T-helper 17 cell (primary cell): ENCODE results near the gene PRKCE. TPM values are rescaled to one million over a fixed set of nuclear protein-coding genes. Genes with fewer than 3 reads are reported as not detected.

Source experiments
- ATAC-seq: fragments of 150-1000 bp; cut with Tn5 transposase; 2 replicates; pipeline ENCODE4 v1.10.0; 2021; ENCODE audit warnings: mild to moderate bottlenecking, moderate library complexity
- DNase-seq, 3 donors: peaks; one replicate each; pipeline versions ENCODE4 v3.0.0 to v3.0.0-alpha.2; 2020 to 2021
- H3K9me3 ChIP-seq: one replicate; pipeline ENCODE4 v1.7.0; 2013; ENCODE audit warnings: low read length, mild to moderate bottlenecking; ENCODE audit not compliant: control insufficient read depth, poor library complexity, severe bottlenecking
- H3K27ac Mint-ChIP-seq: one replicate; pipeline ENCODE4 v1.8.0; 2022; ENCODE audit warnings: mild to moderate bottlenecking, moderate library complexity, mixed read lengths
- H3K27me3 Mint-ChIP-seq: one replicate; pipeline ENCODE4 v1.8.0; 2022; ENCODE audit warnings: mixed read lengths
- H3K36me3 Mint-ChIP-seq: one replicate; pipeline ENCODE4 v1.8.0; 2022; ENCODE audit warnings: low read depth, mixed read lengths
- H3K4me1 Mint-ChIP-seq: one replicate; pipeline ENCODE4 v1.8.0; 2022; ENCODE audit warnings: mild to moderate bottlenecking, mixed read lengths
- H3K4me3 Mint-ChIP-seq: one replicate; pipeline ENCODE4 v1.8.0; 2022; ENCODE audit warnings: mild to moderate bottlenecking, moderate library complexity, mixed read lengths
- total RNA-seq, 4 donors: library from RNA in 2 of 4; stranded (reverse) in 2 of 4; gene quantifications; one replicate each; pipeline ENCODE4 v1.2.3 and lab custom pipeline; 2022 to 2026

PRKCE gene
- total RNA-seq, 2 donors from 2014 or later = 17.6 to 23.7 TPM

GRCh38 chr2:46032161-46032813 is 380.8 kb downstream of the PRKCE start:
- no peaks in the 10 kb centered on the region for H3K9me3 ChIP-seq
- no peak overlapping the region for H3K27ac Mint-ChIP-seq
- no peaks in the 10 kb centered on the region for H3K4me1 Mint-ChIP-seq
- ATAC-seq (no peak), DNase-seq (no peak)
- H3K36me3 Mint-ChIP-seq = peaks cover 8% of the 10 kb centered on the region
- H3K4me3 Mint-ChIP-seq = no peak overlapping the region
- H3K27me3 Mint-ChIP-seq = no peaks in the 10 kb centered on the region

GRCh38 chr2:46032996-46033395 is 381.5 kb downstream of the PRKCE start:
- DNase-seq (no peak), ATAC-seq (no peak)
- H3K4me3 Mint-ChIP-seq = no peak overlapping the region

GRCh38 chr2:46034535-46034934 is 383.1 kb downstream of the PRKCE start:
- no peaks in the 10 kb centered on the region for H3K9me3 ChIP-seq
- H3K4me1 Mint-ChIP-seq = no peaks in the 10 kb centered on the region
- no peaks in the 10 kb centered on the region for H3K27me3 Mint-ChIP-seq
- DNase-seq (no peak), ATAC-seq (no peak)
- no peak overlapping the region for H3K27ac Mint-ChIP-seq
- H3K36me3 Mint-ChIP-seq = peaks cover 7% of the 10 kb centered on the region
- H3K4me3 Mint-ChIP-seq = no peak overlapping the region

More at GRCh38 chr2:46032996-46033395, 381.5 kb downstream of the PRKCE start:
- no peak overlapping the region for H3K27ac Mint-ChIP-seq
- H3K27me3 Mint-ChIP-seq = no peaks in the 10 kb centered on the region
- no peaks in the 10 kb centered on the region for H3K4me1 Mint-ChIP-seq
- peaks cover 8% of the 10 kb centered on the region for H3K36me3 Mint-ChIP-seq
- H3K9me3 ChIP-seq = no peaks in the 10 kb centered on the region

- H3K27me3 Mint-ChIP-seq = no peaks in the 10 kb centered on the region
- peaks cover 4% of the 10 kb centered on the region for H3K36me3 Mint-ChIP-seq
- H3K4me3 Mint-ChIP-seq = no peak overlapping the region
- DNase-seq (no peak), ATAC-seq (no peak)
- no peaks in the 10 kb centered on the region for H3K9me3 ChIP-seq
- no peak overlapping the region for H3K27ac Mint-ChIP-seq
- peaks cover 4% of the 10 kb centered on the region for H3K4me1 Mint-ChIP-seq
Observed at GRCh38 chr2:46036929-46037328, 385.5 kb downstream of the PRKCE start.

GRCh38 chr2:46039543-46040303 is 388.2 kb downstream of the PRKCE start:
- DNase-seq (no peak), ATAC-seq (no peak)
- Mint-ChIP-seq H3K27ac (no peak overlapping the region), H3K4me1 (peaks cover 6% of the 10 kb centered on the region), H3K4me3 (no peak overlapping the region), H3K27me3 (no peaks in the 10 kb centered on the region), H3K36me3 (peaks cover 4% of the 10 kb centered on the region)
- no peaks in the 10 kb centered on the region for H3K9me3 ChIP-seq

- H3K4me3 Mint-ChIP-seq = no peak overlapping the region
- no peaks in the 10 kb centered on the region for H3K27me3 Mint-ChIP-seq
- H3K9me3 ChIP-seq = no peaks in the 10 kb centered on the region
- peaks cover 5% of the 10 kb centered on the region for H3K36me3 Mint-ChIP-seq
- no peak overlapping the region for H3K27ac Mint-ChIP-seq
- DNase-seq (no peak), ATAC-seq (no peak)
- peaks cover 6% of the 10 kb centered on the region for H3K4me1 Mint-ChIP-seq
Observed at GRCh38 chr2:46040563-46041155, 389.2 kb downstream of the PRKCE start.

GRCh38 chr2:46041434-46041833 is 390.0 kb downstream of the PRKCE start:
- ATAC-seq (no peak), DNase-seq (no peak)
- H3K36me3 Mint-ChIP-seq = peaks cover 2% of the 10 kb centered on the region
- no peak overlapping the region for H3K27ac Mint-ChIP-seq
- peaks cover 6% of the 10 kb centered on the region for H3K4me1 Mint-ChIP-seq
- H3K4me3 Mint-ChIP-seq = no peak overlapping the region
- H3K27me3 Mint-ChIP-seq = no peaks in the 10 kb centered on the region
- no peaks in the 10 kb centered on the region for H3K9me3 ChIP-seq

- Mint-ChIP-seq H3K4me1 (peaks cover 6% of the 10 kb centered on the region), H3K4me3 (no peak overlapping the region), H3K27ac (peak overlapping the region; percentile 14), H3K36me3 (peaks cover 2% of the 10 kb centered on the region), H3K27me3 (no peaks in the 10 kb centered on the region)
- DNase-seq (no peak), ATAC-seq (no peak)
- no peaks in the 10 kb centered on the region for H3K9me3 ChIP-seq
Observed at GRCh38 chr2:46042207-46042637, 390.7 kb downstream of the PRKCE start.

GRCh38 chr2:46042711-46043110 is 391.2 kb downstream of the PRKCE start:
- ATAC-seq (no peak), DNase-seq (no peak)
- Mint-ChIP-seq H3K27me3 (no peaks in the 10 kb centered on the region), H3K27ac (no peak overlapping the region), H3K4me3 (no peak overlapping the region), H3K4me1 (peaks cover 6% of the 10 kb centered on the region), H3K36me3 (peaks cover 2% of the 10 kb centered on the region)
- no peaks in the 10 kb centered on the region for H3K9me3 ChIP-seq

GRCh38 chr2:46045888-46046287 is 394.4 kb downstream of the PRKCE start:
- peaks cover 2% of the 10 kb centered on the region for H3K36me3 Mint-ChIP-seq
- no peak overlapping the region for H3K4me3 Mint-ChIP-seq
- H3K9me3 ChIP-seq = no peaks in the 10 kb centered on the region
- no peaks in the 10 kb centered on the region for H3K27me3 Mint-ChIP-seq
- no peak overlapping the region for H3K27ac Mint-ChIP-seq
- ATAC-seq = no peak
- DNase-seq = no peak
- H3K4me1 Mint-ChIP-seq = peaks cover 4% of the 10 kb centered on the region

GRCh38 chr2:46047290-46047689 is 395.8 kb downstream of the PRKCE start:
- DNase-seq (no peak), ATAC-seq (no peak)
- Mint-ChIP-seq H3K27ac (no peak overlapping the region), H3K4me3 (no peak overlapping the region), H3K36me3 (peaks cover 2% of the 10 kb centered on the region), H3K4me1 (peaks cover 2% of the 10 kb centered on the region), H3K27me3 (no peaks in the 10 kb centered on the region)
- H3K9me3 ChIP-seq = no peaks in the 10 kb centered on the region

- Mint-ChIP-seq H3K4me1 (no peaks in the 10 kb centered on the region), H3K27me3 (no peaks in the 10 kb centered on the region), H3K4me3 (no peak overlapping the region), H3K36me3 (peaks cover 2% of the 10 kb centered on the region), H3K27ac (no peak overlapping the region)
- no peaks in the 10 kb centered on the region for H3K9me3 ChIP-seq
- DNase-seq = no peak
- no peak for ATAC-seq
Observed at GRCh38 chr2:46048693-46049092, 397.2 kb downstream of the PRKCE start.

- H3K27me3 Mint-ChIP-seq = no peaks in the 10 kb centered on the region
- H3K4me1 Mint-ChIP-seq = no peaks in the 10 kb centered on the region
- no peaks in the 10 kb centered on the region for H3K9me3 ChIP-seq
- DNase-seq (no peak), ATAC-seq (no peak)
- H3K36me3 Mint-ChIP-seq = peaks cover 2% of the 10 kb centered on the region
- H3K4me3 Mint-ChIP-seq = no peak overlapping the region
- no peak overlapping the region for H3K27ac Mint-ChIP-seq
Observed at GRCh38 chr2:46050027-46050426, 398.6 kb downstream of the PRKCE start.
